ENCODE measurements around the gene MPO. TPM values are rescaled to one million over a fixed set of nuclear protein-coding genes. Genes with fewer than 3 reads are reported as not detected.

MPO gene
- total and polyA plus RNA-seq, 2 experiments from 2014 or later = 0.13 TPM; not detected in 1

GRCh38 chr17:58235821-58236220 is 44.9 kb downstream of the MPO start:
- Histone ChIP-seq H3K27ac (no peak overlapping the region), H3K9me3 (ENCODE audit: low read depth) (no peaks in the 10 kb centered on the region), H2AFZ (no peak overlapping the region), H3K79me2 (no peaks in the 10 kb centered on the region), H3K4me1 (ENCODE audit: insufficient read depth) (no peaks in the 10 kb centered on the region), H3K9me2 (replicated peaks; ENCODE audit: insufficient read depth) (no peaks in the 10 kb centered on the region), H3K4me2 (no peak overlapping the region), H3K4me3 (no peak overlapping the region), H4K20me1 (ENCODE audit: insufficient read depth, poor library complexity, severe bottlenecking) (no peaks in the 10 kb centered on the region), H3K36me3 (replicated peaks; ENCODE audit: insufficient read depth, low read depth) (no peaks in the 10 kb centered on the region), H3K27me3 (peaks cover 35% of the 10 kb centered on the region)
- TF ChIP-seq EZH2 (IDR thresholded peaks at IDR 0.05; ENCODE audit: borderline replicate concordance) (no peak), CTCF (IDR thresholded peaks at IDR 0.05; ENCODE audit: poor library complexity) (no peak), EZH2phosphoT487 (IDR thresholded peaks at IDR 0.05; ENCODE audit: low read depth, severe bottlenecking, unreplicated experiment) (no peak)
- no peak for DNase-seq (ENCODE audit: low spot score)
- WGBS (ENCODE audit: low lambda C conversion rate, missing lambda C conversion rate) = 67% methylated on average over 1 of the region's 1 CpG

- H4K20me1 ChIP-seq (ENCODE audit: insufficient read depth, poor library complexity, severe bottlenecking) = no peaks in the 10 kb centered on the region
- 84% methylated on average over 3 of the region's 3 CpGs for WGBS (ENCODE audit: low lambda C conversion rate, missing lambda C conversion rate)
- no peak overlapping the region for H2AFZ ChIP-seq
- H3K4me2 ChIP-seq = no peak overlapping the region
- H3K27ac ChIP-seq = no peak overlapping the region
- no peaks in the 10 kb centered on the region for H3K4me1 ChIP-seq (ENCODE audit: insufficient read depth)
- TF ChIP-seq EZH2 (IDR thresholded peaks at IDR 0.05; ENCODE audit: borderline replicate concordance) = no peak
- no peak for TF ChIP-seq EZH2phosphoT487 (IDR thresholded peaks at IDR 0.05; ENCODE audit: low read depth, severe bottlenecking, unreplicated experiment)
- no peak for TF ChIP-seq CTCF (IDR thresholded peaks at IDR 0.05; ENCODE audit: poor library complexity)
- no peaks in the 10 kb centered on the region for H3K79me2 ChIP-seq
- peaks cover 30% of the 10 kb centered on the region for H3K27me3 ChIP-seq
- no peak overlapping the region for H3K4me3 ChIP-seq
- no peak for DNase-seq (ENCODE audit: low spot score)
- H3K9me3 ChIP-seq (ENCODE audit: low read depth) = no peaks in the 10 kb centered on the region
- no peaks in the 10 kb centered on the region for H3K9me2 ChIP-seq (replicated peaks; ENCODE audit: insufficient read depth)
- H3K36me3 ChIP-seq (replicated peaks; ENCODE audit: insufficient read depth, low read depth) = no peaks in the 10 kb centered on the region
Observed at GRCh38 chr17:58234512-58234911, 46.2 kb downstream of the MPO start.

- Histone ChIP-seq H3K27me3 (peaks cover 28% of the 10 kb centered on the region), H3K4me3 (no peak overlapping the region), H3K4me1 (ENCODE audit: insufficient read depth) (no peaks in the 10 kb centered on the region), H4K20me1 (ENCODE audit: insufficient read depth, poor library complexity, severe bottlenecking) (no peaks in the 10 kb centered on the region), H3K9me2 (replicated peaks; ENCODE audit: insufficient read depth) (no peaks in the 10 kb centered on the region), H2AFZ (no peak overlapping the region), H3K27ac (no peak overlapping the region), H3K4me2 (no peak overlapping the region), H3K9me3 (ENCODE audit: low read depth) (no peaks in the 10 kb centered on the region), H3K36me3 (replicated peaks; ENCODE audit: insufficient read depth, low read depth) (no peaks in the 10 kb centered on the region), H3K79me2 (no peaks in the 10 kb centered on the region)
- 83% methylated on average over 3 of the region's 3 CpGs for WGBS (ENCODE audit: low lambda C conversion rate, missing lambda C conversion rate)
- DNase-seq (ENCODE audit: low spot score) = no peak
- TF ChIP-seq EZH2 (IDR thresholded peaks at IDR 0.05; ENCODE audit: borderline replicate concordance) (no peak), CTCF (IDR thresholded peaks at IDR 0.05; ENCODE audit: poor library complexity) (no peak), EZH2phosphoT487 (IDR thresholded peaks at IDR 0.05; ENCODE audit: low read depth, severe bottlenecking, unreplicated experiment) (no peak)
Observed at GRCh38 chr17:58233543-58233942, 47.2 kb downstream of the MPO start.

GRCh38 chr17:58232707-58233156 is 48.0 kb downstream of the MPO start:
- WGBS (ENCODE audit: low lambda C conversion rate, missing lambda C conversion rate) = 59% methylated on average over 12 of the region's 12 CpGs
- Histone ChIP-seq H3K4me3 (no peak overlapping the region), H3K79me2 (no peaks in the 10 kb centered on the region), H3K27ac (no peak overlapping the region), H3K4me1 (ENCODE audit: insufficient read depth) (no peaks in the 10 kb centered on the region), H3K27me3 (peaks cover 24% of the 10 kb centered on the region), H3K9me2 (replicated peaks; ENCODE audit: insufficient read depth) (no peaks in the 10 kb centered on the region), H3K9me3 (ENCODE audit: low read depth) (no peaks in the 10 kb centered on the region), H4K20me1 (ENCODE audit: insufficient read depth, poor library complexity, severe bottlenecking) (no peaks in the 10 kb centered on the region), H2AFZ (no peak overlapping the region), H3K36me3 (replicated peaks; ENCODE audit: insufficient read depth, low read depth) (no peaks in the 10 kb centered on the region), H3K4me2 (no peak overlapping the region)
- DNase-seq (ENCODE audit: low spot score) = no peak
- TF ChIP-seq EZH2 (IDR thresholded peaks at IDR 0.05; ENCODE audit: borderline replicate concordance) = no peak
- no peak for TF ChIP-seq CTCF (IDR thresholded peaks at IDR 0.05; ENCODE audit: poor library complexity)
- TF ChIP-seq EZH2phosphoT487 (IDR thresholded peaks at IDR 0.05; ENCODE audit: low read depth, severe bottlenecking, unreplicated experiment) = no peak

Measured in hepatocyte (in vitro differentiated cells).